ENCODE data around the gene VAPB.

The VAPB gene

DNA sequence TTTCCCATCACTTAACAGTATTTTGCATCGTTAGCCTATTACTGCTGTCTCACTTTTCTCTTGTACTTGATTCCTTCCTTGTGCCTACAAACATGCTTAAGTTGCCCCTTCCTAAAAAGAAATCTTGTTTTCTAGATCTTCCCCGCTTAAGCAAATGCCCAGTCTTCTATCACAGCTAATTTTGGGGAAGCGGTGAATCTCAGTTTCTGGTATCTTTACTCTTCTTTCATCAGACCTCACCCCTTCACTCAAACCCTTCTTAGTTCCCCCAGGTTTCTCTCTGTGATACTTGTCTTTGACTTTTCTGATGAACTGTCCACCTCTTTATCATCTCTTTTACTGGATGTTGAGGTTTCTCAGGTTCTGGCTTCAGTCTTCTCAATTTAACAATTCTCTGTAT lies 14.2 kb downstream of the VAPB start:
- H3K9ac ChIP-seq (ENCODE audit: low read length): peak overlapping the region; percentile 14; the same call in 1 of the 2 replicates
- peak overlapping the region; percentile 52 for H3K4me2 ChIP-seq (ENCODE audit: low read length)
- TF ChIP-seq, protein P1, sequence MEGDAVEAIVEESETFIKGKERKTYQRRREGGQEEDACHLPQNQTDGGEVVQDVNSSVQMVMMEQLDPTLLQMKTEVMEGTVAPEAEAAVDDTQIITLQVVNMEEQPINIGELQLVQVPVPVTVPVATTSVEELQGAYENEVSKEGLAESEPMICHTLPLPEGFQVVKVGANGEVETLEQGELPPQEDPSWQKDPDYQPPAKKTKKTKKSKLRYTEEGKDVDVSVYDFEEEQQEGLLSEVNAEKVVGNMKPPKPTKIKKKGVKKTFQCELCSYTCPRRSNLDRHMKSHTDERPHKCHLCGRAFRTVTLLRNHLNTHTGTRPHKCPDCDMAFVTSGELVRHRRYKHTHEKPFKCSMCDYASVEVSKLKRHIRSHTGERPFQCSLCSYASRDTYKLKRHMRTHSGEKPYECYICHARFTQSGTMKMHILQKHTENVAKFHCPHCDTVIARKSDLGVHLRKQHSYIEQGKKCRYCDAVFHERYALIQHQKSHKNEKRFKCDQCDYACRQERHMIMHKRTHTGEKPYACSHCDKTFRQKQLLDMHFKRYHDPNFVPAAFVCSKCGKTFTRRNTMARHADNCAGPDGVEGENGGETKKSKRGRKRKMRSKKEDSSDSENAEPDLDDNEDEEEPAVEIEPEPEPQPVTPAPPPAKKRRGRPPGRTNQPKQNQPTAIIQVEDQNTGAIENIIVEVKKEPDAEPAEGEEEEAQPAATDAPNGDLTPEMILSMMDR (IDR thresholded peaks at IDR 0.05; ENCODE audit: low read depth, low read length): no peak
- TF ChIP-seq EZH2phosphoT487 (IDR thresholded peaks at IDR 0.05; ENCODE audit: low read depth): no peak
- peaks cover 39% of the 10 kb centered on the region for H3K4me1 ChIP-seq (ENCODE audit: low read length)
- no peak overlapping the region for H2AFZ ChIP-seq (ENCODE audit: low read depth, low read length)
- peak overlapping the region; percentile 54 for H3K4me3 ChIP-seq (ENCODE audit: low read length)
- H3K27me3 ChIP-seq (ENCODE audit: low read depth, low read length): no peaks in the 10 kb centered on the region
- no peaks in the 10 kb centered on the region for H3K9me3 ChIP-seq (ENCODE audit: insufficient read depth, low read length)
- peak overlapping the region; percentile 58 for H3K27ac ChIP-seq (ENCODE audit: low read length)
- peaks cover 97% of the 10 kb centered on the region for H4K20me1 ChIP-seq (ENCODE audit: insufficient read depth, low read length)
- peaks cover 100% of the 10 kb centered on the region for H3K79me2 ChIP-seq (ENCODE audit: low read length)
- H3K36me3 ChIP-seq (replicated peaks; ENCODE audit: low read depth, low read length): peaks cover 10% of the 10 kb centered on the region

DNA sequence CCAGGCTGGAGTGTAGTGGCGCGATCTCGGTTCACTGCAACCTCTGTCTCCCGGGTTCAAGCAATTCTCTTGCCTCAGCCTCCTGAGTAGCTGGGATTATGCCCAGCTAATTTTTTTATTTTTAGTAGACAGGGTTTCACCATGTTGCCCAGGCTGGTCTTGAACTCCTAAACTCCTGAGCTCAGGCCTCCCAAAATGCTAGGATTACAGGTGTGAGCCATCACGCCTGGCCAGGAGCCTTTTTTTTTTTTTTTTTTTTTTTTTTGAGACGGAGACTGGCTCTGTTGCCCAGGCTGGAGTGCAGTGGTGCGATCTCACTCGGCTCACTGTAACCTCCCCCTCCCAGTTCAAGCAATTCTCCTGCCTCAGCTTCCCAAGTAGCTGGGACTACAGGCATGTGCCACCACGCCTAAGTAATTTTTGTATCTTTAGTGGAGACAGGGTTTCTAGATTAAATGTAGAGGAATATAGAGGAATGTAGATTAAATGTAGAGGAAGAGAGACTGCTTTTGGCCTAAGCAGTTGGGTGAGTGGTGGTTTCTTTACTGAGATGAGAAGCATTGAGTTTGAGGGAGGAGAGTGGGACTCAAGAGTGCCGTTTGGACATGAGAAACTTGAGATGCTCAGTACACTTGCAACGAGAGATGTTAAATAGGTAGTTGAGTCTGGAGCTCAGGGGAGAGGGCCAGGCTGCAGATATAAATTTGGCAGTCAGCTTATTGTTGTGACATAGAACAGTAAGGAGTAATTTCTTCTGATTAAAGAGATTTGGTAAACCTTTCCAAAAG lies 16.7 kb downstream of the VAPB start:
- Histone ChIP-seq H3K79me2 (ENCODE audit: low read length) (peaks cover 100% of the 10 kb centered on the region), H3K9ac (ENCODE audit: low read length) (no peak overlapping the region), H2AFZ (ENCODE audit: low read depth, low read length) (no peak overlapping the region), H4K20me1 (ENCODE audit: insufficient read depth, low read length) (peaks cover 95% of the 10 kb centered on the region), H3K9me3 (ENCODE audit: insufficient read depth, low read length) (no peaks in the 10 kb centered on the region), H3K4me1 (ENCODE audit: low read length) (peaks cover 40% of the 10 kb centered on the region), H3K36me3 (replicated peaks; ENCODE audit: low read depth, low read length) (peaks cover 6% of the 10 kb centered on the region), H3K4me3 (ENCODE audit: low read length) (no peak overlapping the region), H3K27me3 (ENCODE audit: low read depth, low read length) (no peaks in the 10 kb centered on the region), H3K4me2 (ENCODE audit: low read length) (no peak overlapping the region), H3K27ac (ENCODE audit: low read length) (no peak overlapping the region)
- TF ChIP-seq, protein P1 (IDR thresholded peaks at IDR 0.05; ENCODE audit: low read depth, low read length): no peak
- TF ChIP-seq EZH2phosphoT487 (IDR thresholded peaks at IDR 0.05; ENCODE audit: low read depth): no peak

DNA sequence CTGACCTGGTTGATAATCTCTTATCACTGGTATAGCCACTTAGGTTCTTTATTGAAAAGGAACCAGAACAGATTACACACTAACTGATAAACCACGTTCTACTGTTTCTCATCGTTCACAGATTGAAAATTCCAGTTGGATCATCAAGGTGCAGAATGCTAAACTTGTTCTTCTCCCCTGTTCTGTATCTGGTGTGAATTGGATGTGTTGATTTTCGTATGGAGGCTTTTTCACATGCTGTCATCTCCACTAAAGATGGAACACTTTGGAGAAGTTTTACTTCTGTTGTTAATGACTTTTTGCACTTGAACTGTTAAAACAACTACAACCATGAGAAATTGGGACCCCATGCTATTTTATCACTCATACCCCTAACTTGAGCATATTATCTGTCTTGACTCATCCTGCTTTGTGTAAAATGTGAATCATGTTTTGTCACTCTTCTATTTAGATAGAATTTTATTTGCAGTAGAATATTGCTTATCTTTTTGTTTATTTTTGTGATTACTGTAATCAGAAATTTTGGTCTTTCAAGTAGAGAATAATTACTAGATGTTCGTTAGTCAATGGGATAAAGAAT lies 17.5 kb downstream of the VAPB start:
- H3K27ac ChIP-seq (ENCODE audit: low read length): no peak overlapping the region
- H2AFZ ChIP-seq (ENCODE audit: low read depth, low read length): no peak overlapping the region
- no peak for TF ChIP-seq EZH2phosphoT487 (IDR thresholded peaks at IDR 0.05; ENCODE audit: low read depth)
- TF ChIP-seq, protein P1 (IDR thresholded peaks at IDR 0.05; ENCODE audit: low read depth, low read length): no peak
- no peak overlapping the region for H3K4me3 ChIP-seq (ENCODE audit: low read length)
- H3K4me2 ChIP-seq (ENCODE audit: low read length): no peak overlapping the region
- H4K20me1 ChIP-seq (ENCODE audit: insufficient read depth, low read length): peaks cover 92% of the 10 kb centered on the region
- H3K4me1 ChIP-seq (ENCODE audit: low read length): peaks cover 34% of the 10 kb centered on the region
- H3K79me2 ChIP-seq (ENCODE audit: low read length): peaks cover 100% of the 10 kb centered on the region
- H3K9me3 ChIP-seq (ENCODE audit: insufficient read depth, low read length): no peaks in the 10 kb centered on the region
- H3K27me3 ChIP-seq (ENCODE audit: low read depth, low read length): no peaks in the 10 kb centered on the region
- H3K36me3 ChIP-seq (replicated peaks; ENCODE audit: low read depth, low read length): peaks cover 10% of the 10 kb centered on the region
- no peak overlapping the region for H3K9ac ChIP-seq (ENCODE audit: low read length)

DNA sequence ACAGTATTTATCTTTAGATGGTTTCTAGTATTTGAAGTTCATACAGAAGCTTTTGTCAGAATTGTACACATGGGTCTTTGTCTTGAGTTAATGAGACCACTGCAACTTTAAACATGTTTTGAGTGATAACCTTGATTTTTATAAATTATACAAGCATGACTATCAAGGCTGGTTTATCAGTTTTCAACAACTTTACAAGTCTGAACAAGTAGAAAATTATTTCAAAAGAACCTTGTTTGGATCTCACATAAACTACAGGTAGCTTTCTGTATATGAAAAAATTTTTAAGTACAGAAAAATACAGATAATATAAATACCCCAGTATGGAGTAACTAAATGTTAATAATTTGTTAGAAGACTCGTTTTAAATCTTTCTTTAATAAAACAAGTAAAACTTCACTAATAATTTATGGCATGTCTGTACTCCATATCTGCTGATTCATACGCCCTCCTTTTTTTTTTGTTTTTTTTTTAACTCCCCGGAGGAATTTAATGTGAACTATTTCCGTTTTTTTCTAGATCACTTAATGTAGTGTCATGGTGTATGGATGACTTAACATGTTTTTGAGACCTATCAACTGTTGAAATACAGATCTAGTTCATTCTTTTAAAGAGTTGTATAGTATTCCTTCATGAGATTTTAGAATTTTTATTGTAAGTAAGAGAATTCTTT lies 18.3 kb downstream of the VAPB start:
- peaks cover 83% of the 10 kb centered on the region for H4K20me1 ChIP-seq (ENCODE audit: insufficient read depth, low read length)
- peaks cover 10% of the 10 kb centered on the region for H3K36me3 ChIP-seq (replicated peaks; ENCODE audit: low read depth, low read length)
- H2AFZ ChIP-seq (ENCODE audit: low read depth, low read length): no peak overlapping the region
- H3K4me2 ChIP-seq (ENCODE audit: low read length): no peak overlapping the region
- no peak overlapping the region for H3K9ac ChIP-seq (ENCODE audit: low read length)
- H3K9me3 ChIP-seq (ENCODE audit: insufficient read depth, low read length): no peaks in the 10 kb centered on the region
- peaks cover 26% of the 10 kb centered on the region for H3K4me1 ChIP-seq (ENCODE audit: low read length)
- H3K4me3 ChIP-seq (ENCODE audit: low read length): no peak overlapping the region
- H3K27me3 ChIP-seq (ENCODE audit: low read depth, low read length): no peaks in the 10 kb centered on the region
- peaks cover 100% of the 10 kb centered on the region for H3K79me2 ChIP-seq (ENCODE audit: low read length)
- no peak for TF ChIP-seq EZH2phosphoT487 (IDR thresholded peaks at IDR 0.05; ENCODE audit: low read depth)
- TF ChIP-seq, protein P1 (IDR thresholded peaks at IDR 0.05; ENCODE audit: low read depth, low read length): no peak
- H3K27ac ChIP-seq (ENCODE audit: low read length): no peak overlapping the region

Measured in OCI-LY3 (cell line).